Neural crest cell (in vitro differentiated cells): ENCODE data around the gene XPO6. TPM values are rescaled to one million over a fixed set of nuclear protein-coding genes. Genes with fewer than 3 reads are reported as not detected.
"Not testable (repeated sequence)": the region's sequence is repeated elsewhere in the genome, so short reads cannot be mapped to it uniquely, and the experiment has no call there.

Source experiments
- DNase-seq: peaks from one replicate; pipeline ENCODE4 v3.0.0; 2021; ENCODE audit warnings: low read depth, mixed read lengths, low spot score
- H3K27ac Mint-ChIP-seq: one replicate; pipeline ENCODE4 v1.8.0; 2021; ENCODE audit warnings: mild to moderate bottlenecking, mixed read lengths; ENCODE audit not compliant: unreplicated experiment
- H3K27me3 Mint-ChIP-seq: 2 replicates; pipeline ENCODE4 v1.8.0; 2021; ENCODE audit warnings: low read depth, mild to moderate bottlenecking, mixed read lengths
- H3K36me3 Mint-ChIP-seq: 2 replicates; pipeline ENCODE4 v1.8.0; 2021; ENCODE audit warnings: low read depth, mild to moderate bottlenecking, mixed read lengths
- H3K4me1 Mint-ChIP-seq: 2 replicates; pipeline ENCODE4 v1.8.0; 2021; ENCODE audit warnings: mixed read lengths
- H3K4me3 Mint-ChIP-seq: one replicate; pipeline ENCODE4 v1.8.0; 2021; ENCODE audit warnings: mild to moderate bottlenecking, mixed read lengths
- H3K9me3 Mint-ChIP-seq: 2 replicates; pipeline ENCODE4 v1.8.0; 2021; ENCODE audit warnings: mixed read lengths
- total RNA-seq: library from RNA; stranded (reverse); gene quantifications from 2 replicates; pipeline ENCODE4 v1.2.1, GENCODE V29; 2021
- TF ChIP-seq, protein P1 (sequence below): fragments of 200-600 bp; sonication (generic); conservative IDR thresholded peaks from 2 replicates; pipeline ENCODE4 v1.5.0; 2021; ENCODE audit warnings: antibody characterized with exemption, mild to moderate bottlenecking

The XPO6 gene
- total RNA-seq, 1 donor from 2014 or later, result 146 TPM

DNA sequence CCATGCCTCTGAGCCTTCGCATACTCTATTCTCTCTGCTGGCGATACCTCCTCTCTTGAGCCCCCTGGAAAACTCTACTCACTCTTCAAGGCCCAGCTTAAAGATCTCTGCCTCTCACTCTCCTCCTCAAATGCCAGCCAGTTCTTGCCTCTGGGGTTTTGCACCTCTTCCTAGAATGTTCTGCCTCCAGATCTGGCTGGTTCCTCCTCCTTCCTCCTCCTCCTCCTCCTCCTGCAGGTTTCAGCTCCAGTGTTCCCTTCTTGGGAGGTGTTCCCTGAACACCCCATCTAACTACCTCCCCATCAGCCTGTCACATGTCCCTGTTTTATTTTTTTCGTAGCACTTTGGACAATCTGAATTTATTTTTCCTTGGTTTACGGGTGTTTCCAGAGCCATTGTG is 45.5 kb upstream of the XPO6 start:
- no peak overlapping the region for H3K4me3 Mint-ChIP-seq
- TF ChIP-seq, protein P1, sequence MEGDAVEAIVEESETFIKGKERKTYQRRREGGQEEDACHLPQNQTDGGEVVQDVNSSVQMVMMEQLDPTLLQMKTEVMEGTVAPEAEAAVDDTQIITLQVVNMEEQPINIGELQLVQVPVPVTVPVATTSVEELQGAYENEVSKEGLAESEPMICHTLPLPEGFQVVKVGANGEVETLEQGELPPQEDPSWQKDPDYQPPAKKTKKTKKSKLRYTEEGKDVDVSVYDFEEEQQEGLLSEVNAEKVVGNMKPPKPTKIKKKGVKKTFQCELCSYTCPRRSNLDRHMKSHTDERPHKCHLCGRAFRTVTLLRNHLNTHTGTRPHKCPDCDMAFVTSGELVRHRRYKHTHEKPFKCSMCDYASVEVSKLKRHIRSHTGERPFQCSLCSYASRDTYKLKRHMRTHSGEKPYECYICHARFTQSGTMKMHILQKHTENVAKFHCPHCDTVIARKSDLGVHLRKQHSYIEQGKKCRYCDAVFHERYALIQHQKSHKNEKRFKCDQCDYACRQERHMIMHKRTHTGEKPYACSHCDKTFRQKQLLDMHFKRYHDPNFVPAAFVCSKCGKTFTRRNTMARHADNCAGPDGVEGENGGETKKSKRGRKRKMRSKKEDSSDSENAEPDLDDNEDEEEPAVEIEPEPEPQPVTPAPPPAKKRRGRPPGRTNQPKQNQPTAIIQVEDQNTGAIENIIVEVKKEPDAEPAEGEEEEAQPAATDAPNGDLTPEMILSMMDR, result no peak
- H3K9me3 Mint-ChIP-seq, result no peaks in the 10 kb centered on the region
- H3K4me1 Mint-ChIP-seq, result peaks cover 6% of the 10 kb centered on the region
- no peaks in the 10 kb centered on the region for H3K36me3 Mint-ChIP-seq
- H3K27me3 Mint-ChIP-seq, result peaks cover 7% of the 10 kb centered on the region
- no peak for DNase-seq
- H3K27ac Mint-ChIP-seq, result no peak overlapping the region

DNA sequence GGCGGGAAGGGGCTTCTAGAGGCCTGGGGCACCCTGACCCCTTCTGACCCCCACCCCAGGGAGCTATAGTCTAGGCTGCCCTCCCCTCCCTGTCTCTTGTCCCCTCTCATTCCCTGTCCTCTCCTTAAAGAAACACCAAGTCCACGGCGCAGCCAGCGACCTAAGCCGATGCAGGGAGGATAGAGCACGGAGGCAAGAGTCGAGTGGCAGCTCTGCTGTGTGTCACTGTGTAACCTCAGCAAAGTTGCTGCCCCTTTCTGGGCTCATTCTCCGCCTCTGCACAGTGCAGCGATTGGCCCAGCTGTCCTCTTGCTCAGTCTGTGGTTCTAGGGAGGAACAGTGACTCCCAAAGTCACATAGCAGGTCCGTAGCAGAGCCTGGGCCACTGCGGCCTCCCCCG is 44.1 kb upstream of the XPO6 start:
- peaks cover 6% of the 10 kb centered on the region for H3K4me1 Mint-ChIP-seq
- no peak for DNase-seq
- TF ChIP-seq, protein P1, result no peak

DNA sequence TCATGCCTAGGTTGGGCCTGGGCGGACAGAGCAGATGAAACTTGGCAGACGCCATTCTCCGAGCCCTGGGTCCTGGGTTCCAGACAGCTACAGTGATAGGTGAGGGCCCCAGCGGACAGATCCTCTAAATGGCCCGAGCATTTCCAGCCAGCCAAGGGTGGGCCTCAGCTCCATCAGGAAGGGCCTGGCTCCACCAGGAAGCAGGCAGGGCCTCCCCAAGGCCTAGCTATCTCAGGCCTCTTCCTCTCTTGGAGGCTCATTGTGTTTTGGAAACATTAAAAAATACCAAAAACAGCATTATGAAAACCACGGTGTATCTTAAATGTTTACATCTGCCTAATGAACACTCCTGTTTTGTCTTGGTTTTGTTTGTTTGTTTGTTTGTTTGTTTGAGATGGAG is 42.4 kb upstream of the XPO6 start:
- Mint-ChIP-seq H3K9me3 (no peaks in the 10 kb centered on the region), H3K27ac (no peak overlapping the region), H3K36me3 (no peaks in the 10 kb centered on the region), H3K4me1 (peaks cover 6% of the 10 kb centered on the region), H3K27me3 (no peaks in the 10 kb centered on the region), H3K4me3 (no peak overlapping the region)
- TF ChIP-seq, protein P1, result no peak
- no peak for DNase-seq

More for the DNA sequence above, 44.1 kb upstream of the XPO6 start:
- no peak overlapping the region for H3K27ac Mint-ChIP-seq
- no peaks in the 10 kb centered on the region for H3K9me3 Mint-ChIP-seq
- H3K27me3 Mint-ChIP-seq, result peaks cover 4% of the 10 kb centered on the region
- no peaks in the 10 kb centered on the region for H3K36me3 Mint-ChIP-seq
- no peak overlapping the region for H3K4me3 Mint-ChIP-seq

DNA sequence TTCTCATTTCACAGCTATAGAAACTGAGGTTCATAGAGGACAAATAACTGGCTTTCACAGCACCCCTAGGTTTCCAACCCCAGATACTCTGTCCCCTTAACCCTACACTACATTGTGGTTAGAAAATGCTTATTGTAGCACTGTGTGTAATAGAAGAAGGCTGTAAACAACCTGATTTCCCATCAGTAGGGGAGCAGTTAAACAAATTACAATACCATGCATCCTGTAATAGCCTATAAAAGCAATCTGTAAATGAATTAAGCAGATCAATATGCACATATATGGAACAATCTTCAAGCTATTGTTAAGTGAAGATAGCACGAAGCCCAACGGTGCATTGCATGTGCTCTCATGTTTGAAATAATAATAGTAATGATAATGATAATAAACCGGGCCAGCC is 39.2 kb upstream of the XPO6 start:
- peaks cover 5% of the 10 kb centered on the region for H3K4me1 Mint-ChIP-seq
- TF ChIP-seq, protein P1, result no peak
- H3K27me3 Mint-ChIP-seq, result no peaks in the 10 kb centered on the region
- H3K27ac Mint-ChIP-seq, result no peak overlapping the region
- DNase-seq, result no peak
- no peaks in the 10 kb centered on the region for H3K9me3 Mint-ChIP-seq
- no peak overlapping the region for H3K4me3 Mint-ChIP-seq
- H3K36me3 Mint-ChIP-seq, result no peaks in the 10 kb centered on the region

DNA sequence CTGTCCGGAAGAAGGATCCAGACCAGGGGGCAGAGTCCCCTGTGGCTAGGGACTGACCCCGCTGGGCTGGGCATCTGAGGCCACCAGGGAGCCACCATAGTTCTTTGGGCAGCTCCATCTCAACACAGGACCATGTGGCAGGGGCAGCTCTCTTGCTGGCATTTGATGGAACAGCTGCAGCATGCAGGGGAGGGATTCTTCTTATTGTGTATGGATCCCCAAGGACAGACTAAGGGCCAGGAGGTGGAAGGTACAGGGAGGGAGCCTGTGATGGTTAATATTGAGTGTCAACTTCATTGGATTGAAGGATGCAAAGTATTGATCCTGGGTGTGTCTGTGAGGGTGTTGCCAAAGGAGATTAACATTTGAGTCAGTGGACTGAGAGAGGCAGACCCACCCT is 37.7 kb upstream of the XPO6 start:
- not testable (repeated sequence) for H3K27ac Mint-ChIP-seq, H3K4me1 Mint-ChIP-seq, H3K4me3 Mint-ChIP-seq, H3K27me3 Mint-ChIP-seq, DNase-seq, H3K9me3 Mint-ChIP-seq, H3K36me3 Mint-ChIP-seq

DNA sequence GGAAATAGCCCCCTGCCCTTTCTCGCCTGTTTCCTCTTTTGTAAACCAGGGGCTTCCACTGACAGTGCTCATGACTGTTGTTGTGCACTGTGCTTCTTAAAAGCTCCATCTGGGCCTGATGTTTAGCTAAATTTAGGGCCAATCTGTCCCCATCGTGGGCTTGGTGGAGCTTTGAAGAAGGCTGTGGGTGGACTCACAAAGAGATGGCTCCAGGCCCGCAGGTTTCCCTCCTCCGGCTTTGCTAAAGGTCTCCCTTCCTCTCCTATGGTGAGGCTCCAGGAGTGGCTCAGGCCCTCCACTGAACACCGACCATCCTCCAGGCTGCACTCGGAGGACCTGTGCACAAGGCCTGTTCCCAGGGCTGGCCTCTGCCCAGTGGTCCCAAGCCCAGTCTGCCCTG is 30.2 kb upstream of the XPO6 start:
- H3K4me3 Mint-ChIP-seq, result no peak overlapping the region
- DNase-seq, result no peak
- H3K27me3 Mint-ChIP-seq, result peaks cover 4% of the 10 kb centered on the region
- peaks cover 2% of the 10 kb centered on the region for H3K9me3 Mint-ChIP-seq
- H3K27ac Mint-ChIP-seq, result no peak overlapping the region
- no peaks in the 10 kb centered on the region for H3K36me3 Mint-ChIP-seq
- TF ChIP-seq, protein P1, result no peak
- no peaks in the 10 kb centered on the region for H3K4me1 Mint-ChIP-seq
